DLD1 (cell line): ENCODE measurements around the gene KNSTRN.

Source experiments
- in situ Hi-C: cut with HindIII; loops from 2 replicates; pipeline ENCODE4 v1.10.0; 2017; ENCODE audit warnings: low sequenced_read_pairs

The KNSTRN gene

DNA sequence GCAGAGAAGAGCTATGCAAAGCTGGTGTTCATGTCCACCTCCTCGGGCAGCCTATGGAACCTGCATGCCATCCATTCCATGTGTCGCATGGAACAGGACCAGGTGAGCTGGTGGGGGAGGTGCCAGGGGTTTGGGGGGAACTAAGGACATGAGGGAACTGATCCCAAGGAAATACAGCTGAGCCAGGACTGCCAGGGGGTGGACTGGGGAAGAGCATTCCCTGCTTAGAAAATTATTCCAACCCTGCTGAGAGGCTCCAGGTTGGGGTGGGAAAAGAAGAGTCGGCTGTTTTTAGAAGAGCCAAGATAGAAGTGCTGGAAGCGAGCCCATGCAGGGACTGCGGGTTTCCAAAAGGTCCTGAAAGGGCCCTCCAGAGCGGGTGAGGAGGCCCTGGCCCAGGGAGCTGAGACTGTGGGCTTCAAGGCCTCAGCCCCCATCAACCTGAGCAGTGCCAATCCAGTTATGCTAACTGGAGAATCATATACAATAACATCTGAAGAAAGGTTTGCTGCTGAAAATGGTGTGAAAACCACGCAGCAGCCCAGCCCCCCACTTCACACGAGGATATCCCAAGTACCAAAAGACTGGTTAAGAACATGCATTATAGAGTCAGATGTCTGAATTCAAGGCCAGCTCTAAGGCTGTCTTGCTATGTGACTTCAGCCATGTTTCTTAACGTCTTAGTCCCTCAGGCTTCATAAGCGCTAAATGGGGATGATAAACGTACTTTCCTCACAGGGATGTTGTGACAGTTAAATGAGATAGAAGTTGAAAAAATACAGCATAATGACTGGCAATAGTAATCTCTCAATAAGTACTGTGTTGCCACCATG is 16.7 kb upstream of the KNSTRN start:
- in situ Hi-C loops: no loop called here

DNA sequence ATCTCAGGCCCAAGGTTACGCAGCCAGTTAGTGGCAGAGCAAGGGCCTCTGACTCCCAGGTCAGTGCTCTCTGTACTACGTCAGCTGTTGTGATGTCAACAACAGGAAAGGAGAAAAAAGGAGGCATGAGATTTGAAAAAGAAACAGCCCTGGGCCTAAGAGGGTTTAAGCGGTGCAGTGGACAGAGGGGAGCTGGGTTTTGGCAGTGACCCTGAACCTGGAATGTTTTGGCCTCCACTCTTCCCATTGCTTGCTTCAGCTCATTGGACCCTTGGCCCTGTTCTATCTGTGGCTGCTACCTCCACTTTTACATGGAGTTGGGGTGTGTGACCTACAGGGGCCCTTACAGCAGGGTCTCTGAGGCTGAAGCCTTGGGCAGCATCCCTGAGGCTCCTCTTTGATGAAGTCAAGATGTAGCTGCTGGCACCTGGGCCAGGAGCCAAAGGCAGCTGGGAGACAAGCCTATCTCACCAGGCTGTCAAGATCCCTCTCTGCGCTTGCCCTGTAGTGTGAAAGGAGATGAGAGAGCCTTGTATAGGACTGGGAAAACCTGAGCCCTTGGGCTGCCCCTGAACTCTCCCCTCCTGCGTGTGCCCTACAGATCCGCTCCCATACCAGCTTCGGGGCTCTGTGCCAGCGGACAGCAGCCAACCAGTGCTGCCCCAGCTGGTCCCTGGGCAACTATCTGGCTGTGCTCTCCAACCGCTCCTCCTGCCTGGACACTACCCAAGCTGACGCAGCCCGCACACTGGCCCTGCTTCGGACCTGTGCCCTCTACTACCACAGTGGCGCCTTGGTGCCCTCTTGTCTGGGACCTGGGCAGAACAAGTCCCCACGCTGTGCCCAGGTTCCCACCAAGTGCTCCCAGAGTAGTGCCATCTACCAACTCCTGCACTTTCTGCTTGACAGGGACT is 15.8 kb upstream of the KNSTRN start:
- in situ Hi-C loops: no loop called here

- in situ Hi-C loops: no loop called here
Measured at GRCh38 chr15:40367371-40367685, 15.2 kb upstream of the KNSTRN start.

- in situ Hi-C loops: no loop called here
Measured at GRCh38 chr15:40367686-40368611, 14.6 kb upstream of the KNSTRN start.

DNA sequence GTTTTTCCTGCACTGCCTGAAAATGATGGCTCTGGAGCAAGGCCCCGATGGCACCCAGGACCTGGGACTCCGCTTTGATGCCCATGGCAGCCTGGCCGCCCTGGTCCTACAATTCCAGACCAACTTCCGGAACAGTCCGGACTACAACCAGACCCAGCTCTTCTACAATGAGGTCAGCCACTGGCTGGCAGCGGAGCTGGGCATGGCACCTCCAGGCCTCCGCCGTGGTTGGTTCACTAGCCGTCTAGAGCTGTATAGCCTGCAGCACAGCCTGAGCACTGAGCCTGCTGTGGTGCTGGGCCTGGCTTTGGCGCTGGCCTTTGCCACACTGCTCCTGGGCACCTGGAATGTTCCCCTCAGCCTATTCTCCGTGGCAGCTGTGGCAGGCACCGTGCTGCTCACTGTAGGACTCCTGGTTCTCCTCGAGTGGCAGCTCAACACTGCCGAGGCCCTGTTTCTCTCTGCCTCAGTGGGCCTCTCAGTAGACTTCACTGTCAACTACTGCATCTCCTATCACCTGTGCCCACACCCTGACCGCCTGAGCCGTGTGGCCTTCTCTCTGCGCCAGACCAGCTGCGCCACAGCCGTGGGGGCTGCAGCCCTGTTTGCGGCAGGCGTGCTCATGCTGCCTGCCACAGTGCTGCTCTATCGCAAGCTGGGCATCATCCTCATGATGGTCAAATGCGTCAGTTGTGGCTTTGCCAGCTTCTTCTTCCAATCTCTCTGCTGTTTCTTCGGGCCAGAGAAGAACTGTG is 13.6 kb upstream of the KNSTRN start:
- in situ Hi-C loops: no loop called here

- in situ Hi-C loops: no loop called here
Measured at GRCh38 chr15:40369474-40369869, 13.0 kb upstream of the KNSTRN start.

DNA sequence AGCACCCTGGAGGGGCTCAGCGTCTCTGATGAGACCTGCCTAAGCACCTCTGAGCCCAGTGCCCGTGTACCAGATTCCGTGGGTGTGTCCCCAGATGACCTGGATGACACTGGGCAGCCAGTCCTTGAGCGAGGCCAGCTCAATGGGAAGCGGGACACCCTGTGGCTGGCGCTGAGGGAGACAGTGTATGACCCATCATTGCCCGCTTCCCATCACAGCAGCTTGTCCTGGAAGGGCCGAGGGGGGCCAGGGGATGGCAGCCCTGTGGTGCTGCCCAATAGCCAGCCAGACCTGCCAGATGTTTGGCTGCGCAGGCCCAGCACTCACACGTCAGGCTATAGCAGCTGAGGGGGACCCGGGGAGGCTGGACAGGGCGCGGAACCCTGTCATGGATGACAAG is 12.6 kb upstream of the KNSTRN start:
- in situ Hi-C loops: no loop called here

DNA sequence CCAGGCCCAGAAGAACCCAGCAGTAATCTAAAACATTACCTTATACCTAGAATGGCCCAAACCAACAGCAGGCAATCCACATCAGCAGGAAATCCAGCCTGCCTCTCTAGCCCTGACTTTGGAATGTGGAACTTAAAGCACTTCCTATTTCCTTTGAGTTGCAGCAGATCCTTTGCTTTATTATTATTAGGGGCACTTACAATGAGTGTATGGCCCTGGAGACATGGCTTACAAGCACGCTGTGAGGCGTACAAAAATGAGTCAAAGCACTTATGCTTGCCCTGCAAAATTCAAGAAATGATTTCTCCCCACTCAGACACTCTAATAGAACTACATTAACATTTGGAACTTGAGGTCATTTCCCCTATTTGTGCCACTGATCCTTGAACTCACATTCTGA is 9.5 kb upstream of the KNSTRN start:
- in situ Hi-C loops: no loop called here

- in situ Hi-C loops: no loop called here
Measured at GRCh38 chr15:40377606-40378005, 4.9 kb upstream of the KNSTRN start.

DNA sequence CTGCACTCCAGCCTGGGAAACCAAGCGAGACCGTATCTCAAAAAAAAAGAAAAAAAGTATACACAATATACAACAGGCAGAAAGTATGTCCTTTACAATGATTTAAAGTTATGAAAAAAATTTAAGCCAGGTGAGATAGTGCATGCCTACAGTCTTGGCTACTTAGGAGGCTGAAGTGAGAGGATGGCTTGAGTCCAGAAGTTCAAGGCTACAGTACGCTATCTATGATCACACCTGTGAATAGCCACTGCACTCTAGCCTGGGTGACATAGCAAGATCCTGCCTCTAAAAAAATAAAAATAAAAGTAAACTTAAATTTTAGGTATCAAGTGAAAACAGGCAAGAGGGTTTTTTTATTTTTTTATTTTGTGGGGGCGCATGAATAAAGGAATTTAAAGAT is 3.1 kb upstream of the KNSTRN start:
- in situ Hi-C loops: no loop called here

DNA sequence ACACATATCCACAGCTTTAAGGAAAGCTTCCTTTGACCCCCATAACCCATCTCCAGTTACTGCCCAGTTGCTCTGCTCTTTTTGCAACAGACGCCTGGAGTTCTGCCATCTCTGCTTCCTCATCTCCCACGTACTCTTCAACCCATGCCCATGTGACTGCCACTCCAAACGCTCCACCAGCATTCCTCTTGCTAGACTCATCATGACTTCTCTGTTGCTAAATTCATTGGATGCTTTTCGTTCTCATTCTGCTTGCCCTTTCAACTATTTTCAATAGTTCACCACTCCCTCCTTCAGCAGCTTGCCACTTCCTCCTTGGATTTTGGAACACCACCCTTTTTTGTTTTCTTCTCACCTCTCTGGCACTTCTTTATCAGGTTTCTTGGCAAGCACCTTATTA is 2.7 kb upstream of the KNSTRN start:
- in situ Hi-C loops: no loop called here

DNA sequence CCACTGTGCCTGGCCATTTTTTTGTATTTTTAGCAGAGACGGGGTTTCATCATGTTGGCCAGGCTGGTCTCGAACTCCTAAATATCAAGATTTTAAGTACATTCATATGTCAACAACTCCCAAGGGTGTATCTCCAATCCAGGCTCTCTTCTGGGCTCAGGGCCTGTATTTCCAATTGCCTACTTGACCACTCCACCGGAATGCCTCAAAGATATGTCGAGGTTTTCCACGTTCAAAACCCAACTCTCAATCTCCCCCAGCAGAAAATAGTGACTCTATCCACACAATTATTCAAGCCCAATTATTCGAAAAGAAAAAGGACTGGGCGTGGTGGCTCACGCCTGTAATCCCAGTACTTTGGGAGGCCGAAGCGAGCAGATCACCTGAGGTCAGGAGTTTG is 1.9 kb upstream of the KNSTRN start:
- in situ Hi-C loops: no loop called here

GRCh38 chr15:40381818-40382529 is 547 bp upstream of the KNSTRN start:
- in situ Hi-C loops: no loop called here

- in situ Hi-C loops: no loop called here
Measured at GRCh38 chr15:40386480-40386879, 4.0 kb downstream of the KNSTRN start.

DNA sequence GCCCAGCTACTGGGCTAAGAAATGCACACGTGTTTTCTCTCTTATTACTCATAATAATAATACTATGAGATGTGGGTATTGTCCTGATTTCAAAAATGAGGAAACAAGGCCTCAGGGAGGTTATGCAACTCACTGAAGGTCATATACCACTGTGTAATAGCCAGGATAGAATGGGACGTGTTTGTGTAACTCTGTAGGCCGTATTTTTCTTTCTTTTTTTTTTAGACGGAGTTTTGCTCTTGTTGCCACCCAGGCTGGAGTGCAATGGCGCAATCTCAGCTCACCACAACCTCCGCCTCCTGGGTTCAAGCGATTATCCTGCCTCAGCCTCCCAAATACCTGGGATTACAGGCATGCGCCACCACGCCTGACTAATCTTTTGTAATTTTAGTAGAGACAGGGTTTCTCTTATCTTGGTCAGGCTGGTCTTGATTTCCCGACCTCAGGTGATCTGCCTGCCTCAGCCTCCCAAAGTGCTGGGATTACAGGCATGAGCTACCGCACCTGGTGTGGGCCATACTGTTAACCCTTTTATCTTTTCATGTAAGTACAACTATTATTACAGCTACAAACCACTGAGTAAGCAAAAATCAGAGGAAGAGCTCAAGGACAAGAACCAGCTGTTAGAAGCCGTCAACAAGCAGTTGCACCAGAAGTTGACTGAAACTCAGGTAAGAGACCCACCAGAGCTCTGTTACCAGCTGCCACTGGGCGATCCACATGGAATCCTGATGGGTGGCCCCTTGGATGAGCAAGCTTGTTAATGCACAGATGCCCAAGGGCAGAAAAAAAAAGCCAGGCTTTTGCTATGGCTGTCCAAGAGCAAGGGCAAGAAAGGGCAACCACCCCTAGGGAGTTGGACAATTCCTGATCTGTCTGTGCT is 6.7 kb downstream of the KNSTRN start:
- in situ Hi-C loops: no loop called here

DNA sequence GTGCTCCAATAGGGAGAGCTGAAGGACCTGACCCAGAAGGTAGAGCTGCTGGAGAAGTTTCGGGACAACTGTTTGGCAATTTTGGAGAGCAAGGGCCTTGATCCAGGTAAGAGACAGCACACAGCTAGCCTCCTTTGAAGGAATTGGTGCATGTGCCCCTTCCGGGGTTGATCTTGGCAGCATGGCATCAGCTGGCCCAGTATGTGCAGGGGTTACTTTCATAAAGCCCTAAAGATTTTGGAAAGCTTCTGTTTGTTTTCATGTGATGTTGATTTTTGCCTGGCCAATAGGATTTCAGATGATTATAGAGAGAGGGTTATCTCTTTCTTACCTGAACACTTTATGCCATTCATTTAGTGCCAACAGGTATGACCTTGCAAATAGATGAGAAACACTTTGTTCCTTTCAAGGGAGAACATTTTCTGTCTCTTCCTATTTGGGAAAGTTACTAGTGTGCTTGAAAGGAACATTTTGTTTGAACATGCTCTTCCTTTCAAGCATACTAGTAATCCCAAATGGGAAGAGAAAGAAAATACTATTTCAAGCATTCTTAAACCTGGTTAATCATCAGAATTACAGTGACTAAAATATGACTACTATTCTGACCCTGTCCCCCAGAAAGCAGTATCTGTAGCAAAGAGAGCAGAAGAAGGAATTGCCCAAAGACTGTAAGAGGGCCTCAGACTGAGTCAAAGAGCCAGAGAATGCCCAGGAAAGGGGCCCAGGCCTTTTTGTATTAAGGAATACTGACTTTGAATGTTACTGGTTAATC is 7.5 kb downstream of the KNSTRN start:
- in situ Hi-C loops: no loop called here

DNA sequence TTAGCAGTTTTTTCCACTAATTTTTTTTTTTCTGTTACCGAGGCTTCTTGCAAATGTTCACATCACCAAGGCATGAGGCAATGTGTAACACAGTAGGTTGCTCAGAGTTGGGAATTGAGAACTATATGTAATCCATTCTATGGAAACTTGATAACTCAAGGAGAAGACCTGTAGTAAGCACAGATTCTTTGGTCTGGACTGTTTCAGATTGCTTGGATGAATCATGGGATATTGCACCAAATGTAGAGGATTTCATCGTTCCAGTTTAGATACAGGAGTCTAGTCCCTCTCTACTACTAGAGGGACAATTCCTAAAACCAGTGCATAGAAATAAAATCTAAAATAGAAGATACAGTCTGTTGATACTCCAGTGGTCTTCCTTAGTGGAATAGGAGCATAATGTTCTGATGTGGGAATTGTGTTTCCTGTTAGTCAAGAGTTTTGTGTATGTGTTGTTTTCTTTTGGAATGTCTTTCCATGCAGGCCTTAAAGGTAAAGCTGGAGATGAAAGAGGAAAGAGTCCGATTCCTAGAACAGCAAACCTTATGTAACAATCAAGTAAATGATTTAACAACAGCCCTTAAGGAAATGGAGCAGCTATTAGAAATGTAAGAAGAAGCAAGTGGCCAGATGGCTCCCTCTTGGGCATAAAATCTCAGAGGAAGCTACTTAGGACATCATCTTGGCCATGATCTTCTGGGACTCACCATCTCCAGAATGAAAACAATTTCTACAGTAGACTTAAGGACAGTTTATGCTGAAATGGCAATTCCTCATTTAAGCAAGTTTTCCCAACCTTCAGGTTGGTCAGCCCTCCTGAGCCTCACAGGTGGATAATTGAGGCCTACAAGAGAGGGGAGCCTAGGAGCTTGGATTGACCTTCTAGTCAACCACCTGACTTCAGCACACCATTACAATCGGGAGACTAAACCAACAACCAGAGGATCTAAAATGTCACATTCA is 10.7 kb downstream of the KNSTRN start:
- in situ Hi-C loops: no loop called here
